Activated CD4-positive, alpha-beta T cell treated with anti-CD3 and anti-CD28 coated beads for 1 hour (primary cell): ENCODE data around the gene GRIPAP1.
"Not testable (repeated sequence)": the region's sequence is repeated elsewhere in the genome, so short reads cannot be mapped to it uniquely, and the experiment has no call there.

Experiments used
- DNase-seq: peaks from one replicate; pipeline ENCODE4 v3.0.0-alpha.2; 2020

The GRIPAP1 gene

DNA sequence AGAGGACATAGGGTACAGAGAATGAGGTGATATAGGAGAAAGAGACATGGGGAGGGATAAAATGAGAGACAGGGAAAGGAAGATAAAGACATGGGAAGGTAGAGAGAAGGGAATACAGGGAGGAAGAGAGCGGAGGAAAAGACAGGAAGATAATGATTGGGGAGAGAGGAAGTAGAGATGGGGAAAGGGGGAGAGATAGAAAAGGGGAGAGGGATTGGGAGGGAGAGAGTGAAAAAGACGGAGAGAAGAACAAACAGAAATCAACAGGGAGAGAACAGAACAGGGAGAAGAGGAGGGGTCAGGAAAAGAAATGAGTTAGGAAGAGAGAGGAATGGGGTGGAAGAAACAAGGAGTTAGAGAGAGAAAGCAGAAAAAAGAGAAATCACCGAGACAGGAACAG, 4.6 kb downstream of the GRIPAP1 start:
- DNase-seq, result no peak

DNA sequence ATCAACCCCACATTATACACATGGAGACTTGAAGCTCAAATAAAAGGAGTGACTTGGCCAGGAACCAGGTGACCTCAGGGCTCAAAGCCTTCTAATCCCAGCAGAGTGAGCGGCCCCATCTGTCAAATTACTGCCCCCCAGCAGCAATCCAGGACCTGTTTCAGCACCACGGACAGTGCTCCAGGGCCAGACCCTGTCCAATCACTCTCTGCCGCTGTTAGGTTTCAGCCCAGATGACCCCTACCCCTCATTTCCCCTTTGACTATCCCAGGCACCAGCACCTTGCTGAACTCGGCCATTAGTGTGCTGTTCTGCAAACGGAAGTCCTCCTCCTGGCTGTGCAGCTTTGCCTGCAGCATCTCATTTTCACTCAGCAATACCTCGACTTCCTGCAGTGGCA, 5.1 kb downstream of the GRIPAP1 start:
- DNase-seq, result no peak

DNA sequence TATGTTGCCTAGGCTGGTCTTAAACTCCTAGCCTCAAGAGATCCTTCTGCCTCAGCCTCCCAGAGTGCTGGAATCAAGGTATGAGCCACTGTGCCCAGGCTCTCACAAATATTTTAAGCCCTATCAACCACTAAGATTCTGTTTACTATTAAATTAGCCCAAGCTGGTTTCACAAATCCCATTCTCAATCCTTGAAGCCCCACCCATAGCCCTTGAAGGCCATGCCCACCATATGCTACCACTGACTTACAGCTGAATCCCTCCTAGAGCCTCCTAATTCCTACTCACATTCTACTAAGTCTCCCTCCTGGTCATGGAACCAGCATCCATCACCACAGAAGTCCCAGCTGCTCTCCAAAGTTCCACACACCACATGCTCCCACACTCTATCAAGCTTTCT, 9.7 kb downstream of the GRIPAP1 start:
- DNase-seq, result no peak

DNA sequence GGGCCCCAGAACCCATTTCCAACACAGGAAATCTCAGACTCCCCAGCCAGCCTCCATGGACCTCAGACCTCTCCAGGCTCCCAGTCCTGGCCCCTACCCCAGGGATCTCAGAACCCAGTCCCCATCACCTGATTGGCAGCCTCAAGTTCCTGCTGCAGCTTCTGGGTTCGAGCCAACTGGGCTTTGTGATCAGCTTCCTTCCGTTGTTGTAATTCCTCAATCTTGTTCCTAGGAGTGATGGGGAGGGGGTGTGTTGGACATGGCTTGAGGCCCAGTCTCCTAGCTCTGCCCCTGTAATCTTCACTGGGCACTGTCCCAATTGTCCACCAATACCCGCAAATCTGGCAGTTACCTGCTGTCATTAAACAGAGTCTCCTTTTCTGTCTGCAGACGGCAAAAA, 12.6 kb downstream of the GRIPAP1 start:
- DNase-seq, result no peak

DNA sequence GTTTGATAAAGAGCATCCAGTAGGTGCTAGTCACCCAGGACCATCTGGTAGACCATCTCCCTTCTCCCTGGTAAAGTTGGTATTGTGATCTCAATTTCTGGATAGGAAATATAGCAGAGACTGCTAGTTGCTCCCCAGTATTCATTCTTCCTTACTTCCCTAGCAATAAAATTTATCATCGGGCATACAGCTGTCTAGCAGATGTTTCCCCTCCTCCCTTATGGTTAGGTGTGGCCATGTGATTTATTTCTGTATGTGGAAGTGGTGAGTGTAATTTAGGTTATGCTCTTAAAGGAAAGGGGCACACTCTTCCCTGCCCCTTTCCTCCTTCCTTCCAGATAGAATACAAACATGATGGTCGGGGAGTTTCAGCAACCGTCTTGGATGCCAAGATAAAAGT, 18.2 kb downstream of the GRIPAP1 start:
- DNase-seq, result no peak

DNA sequence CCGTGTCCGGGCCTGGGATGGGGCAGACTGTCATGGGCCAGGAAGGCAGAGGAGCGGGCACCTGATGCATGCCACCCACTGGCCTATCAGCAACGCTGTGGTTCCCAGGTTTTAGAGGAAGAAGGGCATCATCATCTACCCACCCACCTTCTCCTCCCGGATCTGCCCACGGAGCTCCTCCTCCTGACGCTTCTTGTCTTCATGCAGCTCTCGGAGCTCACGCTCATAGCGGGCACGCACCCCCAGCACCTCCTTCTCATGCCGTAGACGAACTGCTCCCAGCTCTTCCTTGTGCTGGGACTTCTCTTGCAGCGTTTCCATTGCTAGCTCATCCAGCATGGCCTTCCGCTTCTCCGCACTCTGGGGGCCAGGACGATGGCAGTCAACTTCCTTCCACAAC, 19.0 kb downstream of the GRIPAP1 start:
- DNase-seq, result no peak

DNA sequence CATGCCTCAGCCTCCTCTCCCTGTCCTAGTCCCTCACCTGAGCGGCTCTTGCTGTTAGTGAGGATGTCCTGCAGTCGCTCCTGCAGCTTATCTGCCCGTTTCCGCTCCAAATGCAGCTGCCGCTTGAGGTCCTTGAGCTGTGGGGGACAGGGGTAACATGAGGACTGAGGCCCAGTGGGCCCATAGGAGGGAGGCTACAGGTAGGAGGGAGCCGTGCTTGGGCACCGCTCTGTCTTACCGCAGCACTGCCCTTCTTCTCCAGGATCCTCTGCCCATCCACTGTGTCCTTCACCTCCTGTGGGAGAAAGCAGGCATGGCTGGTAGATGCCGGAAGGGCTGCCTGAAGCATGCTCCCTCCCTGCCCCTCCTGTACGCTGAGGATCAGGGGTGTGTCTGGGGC, 20.9 kb downstream of the GRIPAP1 start:
- no peak for DNase-seq

DNA sequence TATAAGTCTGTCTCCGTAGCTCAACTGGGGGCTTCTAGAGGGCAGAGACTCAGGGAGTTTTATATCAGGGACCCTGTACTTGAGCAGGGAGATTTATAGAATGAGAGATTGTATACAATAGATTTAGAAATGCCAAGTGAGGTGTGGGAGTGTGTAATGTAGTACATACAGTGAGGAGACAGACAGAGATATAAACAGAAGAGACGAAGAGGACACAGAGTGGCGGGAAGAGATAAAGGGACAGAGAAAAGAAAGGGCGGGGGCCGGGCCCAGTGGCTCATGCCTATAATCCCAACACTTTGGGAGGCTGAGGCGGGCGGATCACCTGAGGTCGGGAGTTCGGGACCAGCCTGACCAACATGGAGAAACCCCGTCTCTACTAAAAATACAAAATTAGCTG, 21.7 kb downstream of the GRIPAP1 start:
- DNase-seq, result not testable (repeated sequence)

DNA sequence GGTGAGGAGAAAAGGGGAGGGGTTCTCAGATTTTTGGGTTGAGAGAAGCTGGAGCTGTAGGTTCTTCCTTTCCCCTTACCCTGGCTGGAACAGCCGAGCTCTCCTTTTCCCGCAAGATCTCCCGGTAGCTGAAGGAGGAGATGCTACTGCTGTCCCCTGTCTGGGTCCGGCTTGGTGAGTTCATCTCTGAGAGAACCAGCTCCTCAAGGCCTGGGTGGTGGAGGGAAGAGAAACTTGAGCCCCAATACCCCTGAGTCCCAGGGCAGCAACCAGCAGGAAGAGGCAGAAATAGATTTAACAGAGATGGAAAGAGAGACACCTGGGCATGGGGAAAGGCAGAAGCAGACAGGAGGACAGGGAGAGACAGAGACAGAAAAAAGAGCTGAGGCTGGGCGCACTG, 23.8 kb downstream of the GRIPAP1 start:
- no peak for DNase-seq

DNA sequence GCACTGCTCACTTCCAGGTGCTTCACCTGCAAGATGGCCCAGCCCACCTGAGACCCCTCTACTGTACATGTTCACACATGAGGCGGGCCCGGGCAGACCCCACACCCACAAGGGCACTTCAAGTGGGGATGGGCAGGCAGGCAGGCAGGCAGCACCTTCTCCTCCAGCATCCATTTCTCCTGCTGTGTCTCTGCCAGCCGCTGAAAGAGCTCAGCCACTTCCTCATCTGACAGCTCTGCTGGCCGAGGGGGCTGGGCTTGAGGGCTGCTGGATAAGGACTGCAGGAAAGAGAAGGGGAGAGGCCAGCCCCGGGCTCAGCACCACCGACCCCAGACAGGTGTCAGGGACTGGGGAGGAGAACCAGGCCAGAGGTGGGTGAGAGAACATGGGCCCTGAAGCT, 26.0 kb downstream of the GRIPAP1 start:
- no peak for DNase-seq

DNA sequence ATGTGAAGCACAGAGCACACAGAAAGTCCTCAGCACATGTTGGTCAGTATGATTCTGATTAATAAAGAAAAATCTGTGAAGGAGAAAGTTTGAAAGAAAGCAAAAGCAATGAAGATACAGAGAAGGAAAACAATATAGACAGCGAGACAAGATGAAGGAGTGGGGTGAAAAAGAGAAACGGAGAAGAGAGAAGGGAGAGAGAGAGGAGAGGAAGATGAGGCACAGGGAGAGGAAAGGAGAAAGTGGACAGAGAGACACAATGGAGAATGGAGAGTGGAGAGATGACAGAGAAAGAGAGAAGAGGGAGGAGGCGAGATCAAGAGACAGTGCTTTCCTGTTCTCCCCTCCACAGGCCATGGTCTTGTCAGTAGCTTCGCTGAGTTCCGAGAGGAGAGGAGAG, 26.5 kb downstream of the GRIPAP1 start:
- no peak for DNase-seq

DNA sequence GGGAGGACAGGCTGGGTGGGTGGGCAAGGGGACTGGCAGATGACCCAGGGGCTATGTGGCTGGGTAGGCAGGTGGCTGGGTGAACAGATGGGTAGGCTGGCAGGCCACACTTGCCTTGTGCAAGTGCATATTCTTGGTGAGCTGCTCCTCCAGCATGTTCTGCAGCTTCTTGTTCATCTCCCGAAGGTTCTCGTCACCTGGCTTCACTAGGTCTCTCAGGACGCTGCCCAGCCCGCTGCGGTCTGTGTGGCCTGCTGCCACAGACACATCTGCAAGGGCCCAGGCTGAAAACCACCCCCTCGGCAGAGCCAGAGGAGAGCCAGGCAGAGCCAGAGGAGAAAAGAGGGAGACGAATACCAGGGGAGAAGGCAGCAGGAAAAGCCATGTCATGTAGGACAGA, 27.0 kb downstream of the GRIPAP1 start:
- no peak for DNase-seq

DNA sequence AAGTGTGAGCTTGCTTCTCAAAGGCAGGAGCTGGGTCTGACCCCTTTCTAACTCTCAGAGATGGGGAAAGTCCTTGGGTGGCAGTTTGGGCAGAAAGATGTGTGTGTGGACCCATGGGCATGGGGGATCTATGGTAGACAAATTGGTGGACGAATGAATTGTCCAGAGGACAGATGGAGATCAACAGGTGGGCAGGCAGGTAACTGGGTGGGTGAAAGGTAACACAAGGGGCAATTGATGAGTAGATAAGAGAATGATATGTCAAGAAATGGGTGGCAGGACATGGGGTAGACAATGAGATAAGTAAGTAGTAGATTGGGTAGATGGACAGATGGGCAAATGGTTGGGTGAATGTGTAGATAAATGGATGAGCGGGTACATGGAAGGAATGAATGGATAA, 27.5 kb downstream of the GRIPAP1 start:
- DNase-seq, result no peak

DNA sequence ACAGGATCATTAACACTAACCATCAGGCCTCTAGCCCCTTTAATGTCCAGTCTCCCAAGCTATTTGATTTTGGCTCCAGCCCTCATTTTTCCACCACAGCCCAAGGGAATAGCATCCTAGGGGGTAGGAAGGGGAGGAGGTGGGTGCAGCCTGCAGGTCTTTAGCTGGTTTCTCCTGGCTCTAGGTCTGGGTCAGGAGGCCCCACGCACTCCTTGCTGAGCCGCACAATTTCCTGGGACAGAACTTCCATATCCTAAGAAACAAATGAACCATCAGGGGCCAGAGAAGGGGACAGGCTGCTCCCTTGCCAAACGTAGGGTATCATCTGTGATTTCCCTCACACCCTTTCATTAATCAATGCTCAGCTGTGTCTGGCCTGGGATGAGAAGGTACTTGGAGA, 28.0 kb downstream of the GRIPAP1 start:
- DNase-seq, result no peak

DNA sequence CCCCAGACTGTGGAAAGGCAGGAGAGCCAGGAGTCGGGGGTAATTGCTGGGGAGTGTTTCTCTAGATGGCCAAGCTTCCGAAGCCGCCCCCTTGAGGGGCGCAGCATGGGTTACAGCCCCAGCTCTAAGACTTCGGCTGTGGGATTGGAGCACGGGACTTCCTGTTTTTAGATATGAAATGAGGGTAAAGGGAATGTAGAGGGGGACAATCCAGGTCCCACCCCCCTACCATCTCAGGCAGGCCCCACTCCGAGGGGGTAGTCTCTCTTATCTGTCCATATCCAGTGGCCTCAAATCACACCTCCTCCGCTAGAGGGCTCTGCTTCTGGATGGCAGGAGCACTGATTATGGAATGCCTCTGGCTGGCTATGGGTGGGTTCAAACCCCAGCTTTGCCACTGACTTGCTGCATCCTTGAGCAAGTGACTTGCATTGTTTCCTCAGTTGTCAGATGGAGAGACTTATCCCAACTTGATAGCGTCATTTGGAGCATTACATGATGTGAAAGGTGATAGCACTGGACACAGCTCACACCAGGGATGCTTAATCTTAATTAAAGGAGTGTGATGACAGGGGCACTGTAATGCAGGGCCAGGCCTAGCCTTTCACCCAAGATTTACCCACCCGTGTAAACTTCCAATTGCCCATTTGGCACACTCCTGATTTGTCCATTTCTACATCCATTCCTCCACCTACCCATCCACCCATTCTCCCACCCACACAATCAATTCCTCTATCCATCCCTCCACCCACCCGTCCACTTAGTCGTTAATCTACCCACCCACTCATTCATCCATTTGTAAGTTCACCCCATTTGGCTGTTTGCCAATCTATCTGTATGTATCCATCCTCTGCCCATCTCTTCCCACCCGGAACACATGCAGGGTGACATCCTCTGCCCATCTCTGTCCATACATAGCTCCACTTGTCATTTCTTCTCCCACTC, 29.6 kb downstream of the GRIPAP1 start:
- DNase-seq, result no peak

DNA sequence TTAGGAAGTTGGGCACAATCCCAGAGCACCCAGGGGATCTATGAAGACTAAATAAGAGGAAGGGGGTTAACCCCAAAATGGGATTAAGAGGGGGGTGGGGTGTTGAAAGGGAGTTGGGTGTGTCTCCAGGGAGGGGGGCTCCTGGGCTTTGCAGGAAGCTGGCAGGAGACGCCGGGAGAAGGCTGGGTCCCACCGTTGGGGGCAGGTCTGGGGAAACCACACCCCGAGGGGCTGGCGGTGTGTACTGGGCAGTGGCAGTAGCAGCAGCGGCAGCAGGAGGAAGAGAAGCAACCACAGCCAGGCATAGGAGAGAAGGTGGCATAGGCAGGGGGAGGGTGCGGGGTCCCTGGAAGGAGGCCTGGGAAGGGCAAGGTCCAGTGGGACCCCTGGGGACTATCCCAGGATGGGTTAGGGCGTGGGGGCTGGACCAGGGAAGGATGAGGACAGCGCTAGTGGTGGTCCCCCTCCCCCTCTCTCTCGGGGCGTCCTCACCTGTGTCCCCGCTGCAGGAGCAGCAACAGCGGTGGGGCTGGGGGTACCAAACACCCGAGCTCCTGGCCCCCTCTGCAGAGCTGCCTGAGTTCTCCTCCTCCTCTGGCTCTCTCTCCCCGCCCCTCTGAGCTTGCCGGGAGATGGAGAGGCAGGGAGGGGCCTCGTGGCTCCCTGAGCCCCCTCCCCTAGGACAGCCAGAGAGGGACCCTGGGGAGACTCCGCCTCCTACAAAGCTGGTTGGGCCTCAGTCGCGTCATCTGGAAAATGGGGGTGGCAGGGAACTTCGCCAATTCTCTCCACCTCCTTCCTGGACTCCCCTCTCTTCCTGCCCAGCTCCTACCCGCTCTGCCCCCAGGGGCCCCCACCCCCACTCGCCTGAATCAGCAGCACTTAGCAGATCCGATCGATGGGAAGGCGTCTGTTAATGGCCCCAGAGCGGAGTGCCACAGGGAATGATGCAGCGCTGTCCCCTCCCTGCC, 30.5 kb downstream of the GRIPAP1 start, which contains the start of gene KCND1:
Gene KCND1 (minus strand): TSS at position 596 of the 971 bp plus-strand sequence. CDS start 1,573 bp downstream, outside the sequence.
- no peak for DNase-seq

DNA sequence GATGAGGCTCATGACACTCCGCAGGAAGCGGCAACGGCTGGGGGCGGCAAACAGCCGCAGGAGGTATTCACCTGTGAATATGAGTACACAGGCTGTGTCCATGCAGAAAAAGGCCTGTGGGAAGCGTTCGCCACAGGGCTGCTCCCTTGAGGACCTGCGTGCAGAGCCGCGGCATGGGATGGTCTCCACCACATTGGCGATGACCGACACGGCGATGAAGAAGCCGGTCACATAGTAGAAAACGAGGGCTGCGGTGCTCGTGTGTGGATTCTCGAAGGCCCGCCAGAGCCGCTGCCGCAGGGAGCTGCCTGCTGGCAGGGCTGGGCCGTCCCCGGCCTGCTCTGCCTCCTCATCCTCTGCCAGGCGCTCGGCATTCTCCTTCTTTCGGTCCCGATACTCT, 32.6 kb downstream of the GRIPAP1 start:
- DNase-seq, result no peak

DNA sequence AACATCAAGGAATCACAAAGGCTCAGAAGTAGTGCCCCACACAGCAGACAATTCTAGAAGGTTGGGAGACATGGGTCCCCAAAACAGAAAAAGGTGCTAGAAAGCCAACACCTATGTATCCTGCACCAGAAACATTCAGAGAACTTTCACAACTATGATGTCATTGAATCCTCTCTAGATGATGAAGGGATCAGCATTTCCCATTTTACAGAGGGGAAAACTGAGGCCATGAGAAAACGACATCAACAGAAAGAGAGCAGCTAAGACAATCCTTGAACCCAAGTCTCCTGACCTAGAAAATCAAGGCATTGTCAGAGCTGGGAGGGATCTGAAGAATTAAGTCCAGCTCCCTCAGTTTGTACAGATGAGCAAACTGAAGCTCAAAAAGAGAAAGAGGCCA, 33.7 kb downstream of the GRIPAP1 start:
- DNase-seq, result no peak

DNA sequence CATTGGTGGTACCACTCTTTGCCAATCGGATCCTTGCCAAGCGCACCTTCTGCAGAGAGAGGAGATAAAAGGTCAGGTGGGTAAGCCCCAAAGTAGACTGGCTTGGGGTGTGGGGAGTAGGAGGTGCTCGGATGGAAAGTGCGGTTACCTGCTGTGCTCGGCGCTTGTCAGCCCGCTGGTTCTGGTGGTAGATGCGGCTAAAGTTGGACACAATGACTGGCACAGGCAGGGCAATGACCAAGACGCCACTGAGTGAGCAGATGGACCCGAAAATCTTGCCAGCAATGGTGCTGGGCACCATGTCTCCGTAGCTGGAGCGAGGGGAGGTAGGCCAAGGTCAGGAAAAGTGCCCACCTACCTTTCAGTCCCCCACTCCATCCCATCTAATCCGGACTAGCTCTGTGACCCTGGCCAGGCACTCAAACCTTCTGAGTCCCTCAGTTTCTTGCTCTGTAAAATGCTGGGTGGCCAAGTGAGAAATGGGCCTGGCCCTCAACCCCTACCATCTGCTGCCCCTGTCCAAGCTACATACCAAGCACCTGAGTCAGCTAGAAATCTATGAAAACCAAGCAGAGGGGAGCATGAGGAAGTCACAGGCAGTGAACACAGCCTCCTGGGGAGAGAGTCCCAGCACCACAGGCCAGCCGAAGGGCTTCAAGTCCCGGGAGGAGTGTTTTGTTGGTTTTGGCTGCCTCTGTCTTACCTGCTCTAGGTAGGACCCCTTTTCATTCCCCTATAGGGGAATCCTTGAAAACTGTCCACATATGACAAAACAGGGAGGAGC, 35.1 kb downstream of the GRIPAP1 start:
- DNase-seq, result no peak

DNA sequence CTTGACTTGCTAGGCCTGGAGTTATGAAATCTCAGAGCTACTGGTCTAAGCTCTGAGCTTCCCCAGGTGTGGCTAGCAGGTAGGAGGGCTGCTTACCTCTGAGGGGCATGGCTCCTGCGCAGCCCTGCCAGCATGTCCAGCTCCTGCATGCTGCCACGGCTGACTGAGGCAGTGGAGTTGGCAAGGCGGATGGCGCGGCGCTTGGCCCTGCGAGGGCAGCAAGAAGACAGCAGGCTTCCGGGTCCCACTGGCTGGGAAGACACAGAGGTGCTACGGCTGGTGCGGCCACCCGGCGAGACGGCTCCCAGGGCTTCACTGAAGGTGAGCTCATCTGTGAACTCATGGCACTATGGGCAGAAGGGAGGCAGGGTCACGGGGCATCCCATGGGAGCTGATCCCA, 36.1 kb downstream of the GRIPAP1 start:
- no peak for DNase-seq

DNA sequence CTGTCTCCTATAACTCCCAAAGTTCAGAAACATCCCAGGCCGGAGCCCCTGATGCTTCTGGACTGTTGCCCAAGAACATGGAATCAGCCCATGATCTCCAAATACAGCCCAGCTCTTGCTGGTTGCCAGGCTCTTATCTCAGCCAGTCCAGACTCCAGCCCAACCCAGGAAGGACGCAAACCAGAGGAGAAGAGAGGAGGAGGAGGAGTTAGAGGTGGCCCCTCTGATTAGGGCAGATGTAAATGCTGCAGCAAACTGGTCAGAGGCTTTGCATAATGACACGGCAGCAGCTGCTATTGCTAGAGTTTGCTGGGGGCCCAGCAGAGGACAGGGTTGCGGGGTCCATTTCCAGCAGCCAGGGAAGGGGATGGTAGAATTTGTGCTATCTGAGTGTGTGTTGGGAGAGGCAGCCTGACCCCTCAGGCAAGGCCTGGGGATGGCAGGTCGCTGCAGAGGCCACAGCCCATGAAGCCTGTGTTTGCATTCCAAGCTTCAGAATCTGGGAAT, 40.4 kb downstream of the GRIPAP1 start:
- no peak for DNase-seq

DNA sequence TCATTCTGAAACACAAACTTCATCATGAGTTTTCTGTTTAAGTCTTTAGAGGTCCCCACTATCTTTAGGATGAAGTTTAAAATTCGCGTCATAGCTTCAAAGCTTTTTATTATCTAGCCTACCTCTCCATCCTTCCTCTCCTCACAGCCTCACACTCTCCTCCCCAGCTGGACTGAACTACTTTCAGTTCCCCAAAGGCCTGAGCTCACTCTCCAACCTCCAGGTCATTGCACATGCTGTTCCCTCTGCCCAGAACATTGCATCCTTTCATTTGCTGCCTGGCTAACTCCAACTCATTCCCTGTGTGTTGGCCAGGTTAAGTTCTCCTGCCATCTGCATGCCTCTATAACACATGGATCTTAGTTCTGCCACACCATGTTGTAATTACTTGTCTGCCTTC, 41.8 kb downstream of the GRIPAP1 start:
- DNase-seq, result no peak

DNA sequence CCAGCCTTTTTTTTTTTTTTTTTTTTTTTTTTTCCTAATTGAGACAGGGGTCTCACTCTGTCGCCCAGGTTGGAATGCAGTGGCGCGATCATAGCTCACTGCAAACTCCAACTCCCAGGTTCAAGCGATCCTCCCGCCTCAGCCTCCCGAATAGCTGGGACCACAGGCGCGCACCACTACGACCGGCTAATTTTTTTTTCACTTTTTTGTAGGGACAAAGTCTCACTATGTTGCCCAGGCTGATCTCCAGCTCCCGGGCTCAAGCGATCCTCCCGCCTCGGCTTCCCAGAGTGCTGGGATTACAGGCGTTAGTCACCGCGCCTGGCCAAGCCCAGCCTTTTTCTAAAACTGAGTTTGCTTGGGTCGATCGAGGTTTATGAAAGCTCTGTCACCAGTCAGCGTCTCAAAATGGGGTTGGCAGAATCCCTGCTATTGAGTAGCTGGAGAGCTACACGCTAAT, 43.4 kb downstream of the GRIPAP1 start:
- no peak for DNase-seq
